ENCODE data around the gene NRG2. TPM values are rescaled to one million over a fixed set of nuclear protein-coding genes. Genes with fewer than 3 reads are reported as not detected.
A peak's percentile ranks its signal among the peaks of the same experiment; 100 is the strongest.

NRG2 gene
- total and polyA plus RNA-seq, 5 donors from 2014 or later, result not detected

DNA sequence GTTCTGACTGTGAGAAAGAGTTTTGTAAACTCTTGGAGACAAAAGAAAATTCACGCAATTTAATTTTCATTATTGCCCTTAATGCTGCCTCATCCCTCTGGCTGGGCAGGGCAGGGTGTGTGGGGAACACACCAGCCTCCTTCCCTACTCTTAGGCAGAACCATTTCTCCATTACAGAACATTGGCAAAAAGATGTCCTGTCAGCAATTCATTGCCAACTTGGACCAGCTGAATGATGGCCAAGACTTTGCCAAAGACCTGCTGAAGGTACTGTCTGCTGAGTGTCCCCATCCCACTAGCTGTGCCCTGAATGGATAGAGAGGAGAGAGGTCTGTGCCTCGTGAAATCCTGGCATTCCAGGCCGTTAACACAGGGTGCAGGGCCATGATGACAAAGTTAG lies 209.6 kb downstream of the NRG2 start:
- DNase-seq (no peak), ATAC-seq (ENCODE audit: low read depth in 2 of 2) (no peak)
- Histone ChIP-seq H3K4me1 (ENCODE audit: control insufficient read depth, insufficient read depth, low read length, poor library complexity, severe bottlenecking) (no peaks in the 10 kb centered on the region), H3K36me3 (ENCODE audit: control insufficient read depth, insufficient read depth, low read length) (no peaks in the 10 kb centered on the region), H3K4me3 (ENCODE audit: low read depth, low read length) (no peak overlapping the region), H3K9me3 (ENCODE audit: control insufficient read depth in 2 of 2, low read length in 2 of 2) (no peaks in the 10 kb centered on the region), H3K27me3 (ENCODE audit: control insufficient read depth, insufficient read depth, low read length) (peaks cover 5% of the 10 kb centered on the region), H3K27ac (ENCODE audit: insufficient read depth, low read length, poor library complexity, severe bottlenecking) (no peak overlapping the region)
- Mint-ChIP-seq H3K9me3 (peaks cover 0 to 4% (median 0%) of the 10 kb centered on the region in 7 donors), H3K4me3 (no peak overlapping the region), H3K27me3 (peaks cover 19% of the 10 kb centered on the region), H3K36me3 (no peaks in the 10 kb centered on the region), H3K4me1 (no peaks in the 10 kb centered on the region), H3K27ac (no peak overlapping the region)

DNA sequence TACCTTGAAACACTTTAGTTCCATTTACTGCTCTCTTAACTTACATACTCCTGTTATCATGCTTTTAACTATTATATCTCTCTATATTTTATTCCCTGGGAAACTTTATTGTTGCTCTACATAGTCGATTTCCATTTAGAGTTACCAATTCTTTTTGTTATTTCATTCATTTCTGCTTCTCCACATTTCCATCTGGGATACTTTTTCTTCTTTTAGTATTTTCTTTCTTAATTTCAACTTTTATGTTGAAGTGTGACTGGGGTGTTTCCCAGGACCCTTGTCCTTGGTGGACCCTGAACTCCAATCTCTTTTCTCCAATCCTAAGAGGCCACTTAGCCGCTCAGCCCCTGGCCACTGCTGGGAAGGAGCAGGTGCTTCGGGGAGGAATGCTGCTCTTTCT lies 211.5 kb downstream of the NRG2 start:
- H3K27ac ChIP-seq (ENCODE audit: insufficient read depth, low read length, poor library complexity, severe bottlenecking), result no peak overlapping the region
- H3K36me3 Mint-ChIP-seq, result no peaks in the 10 kb centered on the region
- no peak for DNase-seq

DNA sequence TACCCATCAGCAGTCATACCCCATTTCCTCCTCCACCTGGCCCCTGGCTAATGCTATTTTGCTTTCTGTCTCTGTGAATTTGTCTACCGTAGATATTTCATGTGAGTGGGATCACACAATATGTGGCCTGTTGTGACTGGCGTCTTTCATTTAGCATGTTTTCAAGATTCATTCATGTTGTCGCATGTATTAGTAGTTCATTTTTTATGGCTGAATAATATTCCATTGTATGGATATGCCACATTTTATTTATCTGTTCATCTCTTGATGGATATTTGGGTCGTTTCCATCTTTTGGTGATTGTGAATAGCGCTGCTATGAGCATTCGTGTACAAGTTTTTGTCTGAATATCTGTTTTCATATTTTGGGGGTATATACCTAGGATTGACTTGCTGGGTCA lies 213.6 kb downstream of the NRG2 start:
- H3K36me3 Mint-ChIP-seq, result no peaks in the 10 kb centered on the region
- ATAC-seq (ENCODE audit: low read depth in 2 of 2) (no peak), DNase-seq (no peak)
- no peaks in the 10 kb centered on the region for H3K4me1 Mint-ChIP-seq
- H3K4me3 Mint-ChIP-seq, result no peak overlapping the region
- Histone ChIP-seq H3K9me3 (ENCODE audit: control insufficient read depth in 2 of 2, low read length in 2 of 2) (no peaks in the 10 kb centered on the region), H3K27me3 (ENCODE audit: control insufficient read depth, insufficient read depth, low read length) (peaks cover 5% of the 10 kb centered on the region), H3K36me3 (ENCODE audit: control insufficient read depth, insufficient read depth, low read length) (no peaks in the 10 kb centered on the region), H3K4me3 (ENCODE audit: low read depth, low read length) (no peak overlapping the region), H3K27ac (ENCODE audit: insufficient read depth, low read length, poor library complexity, severe bottlenecking) (no peak overlapping the region), H3K4me1 (ENCODE audit: control insufficient read depth, insufficient read depth, low read length, poor library complexity, severe bottlenecking) (no peaks in the 10 kb centered on the region)
- no peak overlapping the region for H3K27ac Mint-ChIP-seq
- peaks cover 0 to 2% (median 0%) of the 10 kb centered on the region in 7 donors for H3K9me3 Mint-ChIP-seq
- peaks cover 25% of the 10 kb centered on the region for H3K27me3 Mint-ChIP-seq

More for the DNA sequence above, 211.5 kb downstream of the NRG2 start:
- Mint-ChIP-seq H3K4me3 (no peak overlapping the region), H3K9me3 (peaks cover 0 to 2% (median 0%) of the 10 kb centered on the region in 7 donors), H3K4me1 (no peaks in the 10 kb centered on the region), H3K27ac (no peak overlapping the region), H3K27me3 (peaks cover 19% of the 10 kb centered on the region)
- no peaks in the 10 kb centered on the region for H3K9me3 ChIP-seq (ENCODE audit: control insufficient read depth in 2 of 2, low read length in 2 of 2)
- H3K4me3 ChIP-seq (ENCODE audit: low read depth, low read length), result no peak overlapping the region
- no peaks in the 10 kb centered on the region for H3K4me1 ChIP-seq (ENCODE audit: control insufficient read depth, insufficient read depth, low read length, poor library complexity, severe bottlenecking)
- H3K27me3 ChIP-seq (ENCODE audit: control insufficient read depth, insufficient read depth, low read length), result peaks cover 5% of the 10 kb centered on the region
- ATAC-seq (ENCODE audit: low read depth in 2 of 2), result no peak
- no peaks in the 10 kb centered on the region for H3K36me3 ChIP-seq (ENCODE audit: control insufficient read depth, insufficient read depth, low read length)

DNA sequence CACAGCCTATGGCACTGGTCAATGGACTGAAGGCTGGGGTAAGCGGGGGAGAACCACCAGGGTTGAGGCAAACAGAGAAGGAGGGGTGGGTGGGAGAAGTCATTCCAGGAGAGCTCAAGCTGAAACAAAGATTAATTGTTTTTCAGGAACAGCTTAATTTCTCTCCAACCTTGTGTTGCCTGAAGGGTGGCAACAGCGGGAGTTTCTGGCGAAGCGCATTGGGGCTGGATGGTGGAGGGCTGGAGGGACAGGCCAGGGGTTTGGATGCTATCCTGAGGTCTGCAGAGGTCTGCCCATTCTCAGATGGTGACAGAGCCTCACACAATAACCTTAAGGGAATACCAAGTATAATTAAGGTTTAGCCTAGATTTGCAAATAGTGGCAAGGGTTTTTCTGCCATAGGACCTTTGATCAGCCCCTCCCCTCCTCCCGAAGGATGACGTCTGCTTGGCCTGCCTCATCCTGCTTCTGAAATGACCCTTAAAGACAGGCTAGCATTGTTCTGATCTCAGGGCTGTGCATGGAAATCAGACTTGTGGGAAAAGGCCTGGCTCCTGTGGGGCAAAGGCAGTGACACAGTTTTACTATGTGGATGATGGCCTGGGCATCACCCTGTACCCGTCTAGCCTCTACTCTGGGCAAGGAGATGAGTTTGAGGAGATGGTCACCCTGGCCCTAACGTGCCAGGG lies 214.7 kb downstream of the NRG2 start:
- Histone ChIP-seq H3K27me3 (ENCODE audit: control insufficient read depth, insufficient read depth, low read length) (peaks cover 5% of the 10 kb centered on the region), H3K4me1 (ENCODE audit: control insufficient read depth, insufficient read depth, low read length, poor library complexity, severe bottlenecking) (no peaks in the 10 kb centered on the region), H3K4me3 (ENCODE audit: low read depth, low read length) (no peak overlapping the region), H3K27ac (ENCODE audit: insufficient read depth, low read length, poor library complexity, severe bottlenecking) (no peak overlapping the region), H3K9me3 (ENCODE audit: control insufficient read depth in 2 of 2, low read length in 2 of 2) (no peaks in the 10 kb centered on the region), H3K36me3 (ENCODE audit: control insufficient read depth, insufficient read depth, low read length) (no peaks in the 10 kb centered on the region)
- no peaks in the 10 kb centered on the region for H3K4me1 Mint-ChIP-seq
- peaks cover 25% of the 10 kb centered on the region for H3K27me3 Mint-ChIP-seq
- peak overlapping the region in 1 of 3 donors; percentile 74 for H3K27ac Mint-ChIP-seq
- no peaks in the 10 kb centered on the region for H3K36me3 Mint-ChIP-seq
- DNase-seq, result no peak
- no peak overlapping the region for H3K4me3 Mint-ChIP-seq
- peaks cover 0 to 2% (median 0%) of the 10 kb centered on the region in 7 donors for H3K9me3 Mint-ChIP-seq
- no peak for ATAC-seq (ENCODE audit: low read depth in 2 of 2)

DNA sequence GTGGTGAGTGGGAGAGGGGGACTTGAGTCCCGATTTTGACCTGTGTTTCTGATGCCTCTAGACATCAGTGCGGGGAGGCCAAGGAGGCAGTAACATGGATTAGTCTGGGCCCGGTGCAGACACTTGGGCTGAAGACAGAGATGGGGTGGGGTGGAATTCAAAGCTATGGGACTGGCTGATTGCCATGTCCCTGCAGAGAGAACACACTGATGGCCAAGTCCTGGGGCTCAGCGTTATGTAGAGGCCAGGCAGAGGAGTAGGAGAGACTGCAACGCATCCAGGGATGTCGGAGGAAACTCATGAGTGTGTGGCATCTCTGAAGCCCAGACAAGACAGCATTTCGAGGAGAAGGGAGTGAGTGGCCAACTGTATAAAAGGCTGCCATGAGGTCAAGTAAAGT lies 217.4 kb downstream of the NRG2 start:
- no peaks in the 10 kb centered on the region for H3K36me3 Mint-ChIP-seq
- H3K27ac Mint-ChIP-seq, result no peak overlapping the region
- Histone ChIP-seq H3K27ac (ENCODE audit: insufficient read depth, low read length, poor library complexity, severe bottlenecking) (no peak overlapping the region), H3K36me3 (ENCODE audit: control insufficient read depth, insufficient read depth, low read length) (no peaks in the 10 kb centered on the region), H3K27me3 (ENCODE audit: control insufficient read depth, insufficient read depth, low read length) (no peaks in the 10 kb centered on the region), H3K4me3 (ENCODE audit: low read depth, low read length) (no peak overlapping the region), H3K9me3 (ENCODE audit: control insufficient read depth in 2 of 2, low read length in 2 of 2) (no peaks in the 10 kb centered on the region), H3K4me1 (ENCODE audit: control insufficient read depth, insufficient read depth, low read length, poor library complexity, severe bottlenecking) (no peaks in the 10 kb centered on the region)
- peak overlapping the region in 1 of 4 donors; percentile 39 for H3K4me3 Mint-ChIP-seq
- H3K4me1 Mint-ChIP-seq, result no peaks in the 10 kb centered on the region
- no peak for DNase-seq
- H3K27me3 Mint-ChIP-seq, result peaks cover 10% of the 10 kb centered on the region
- H3K9me3 Mint-ChIP-seq, result peaks cover 0 to 2% (median 0%) of the 10 kb centered on the region in 7 donors
- no peak for ATAC-seq (ENCODE audit: low read depth in 2 of 2)

DNA sequence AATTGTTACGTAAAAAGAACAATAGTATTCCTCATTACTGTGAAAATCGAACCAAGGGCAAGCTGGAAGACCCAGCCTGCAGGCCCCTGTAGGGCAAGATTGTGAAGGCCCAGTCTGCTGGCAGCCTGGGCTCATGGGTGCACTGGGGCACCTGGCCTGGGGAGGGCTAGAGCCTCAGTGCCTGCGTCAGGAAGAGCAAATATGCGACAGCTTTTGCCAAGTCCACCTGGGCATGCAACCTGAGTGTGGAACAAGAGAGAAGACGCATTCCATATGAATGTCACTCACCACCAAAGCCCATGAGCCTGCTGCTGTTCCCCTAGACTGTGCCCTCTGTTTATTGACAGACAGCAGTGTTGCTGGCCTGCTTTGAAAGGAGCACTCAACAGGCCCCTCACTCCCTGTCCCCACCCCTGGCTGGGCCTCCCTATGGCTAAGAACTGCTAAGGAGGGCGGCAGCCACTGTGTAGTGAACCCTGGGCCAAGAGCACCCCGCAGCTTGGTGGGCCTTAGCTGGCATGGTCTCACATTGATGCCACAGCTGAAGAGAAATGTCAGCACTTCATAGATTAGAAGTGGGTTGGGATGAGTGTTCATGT lies 219.2 kb downstream of the NRG2 start:
- Histone ChIP-seq H3K4me1 (ENCODE audit: control insufficient read depth, insufficient read depth, low read length, poor library complexity, severe bottlenecking) (no peaks in the 10 kb centered on the region), H3K4me3 (ENCODE audit: low read depth, low read length) (no peak overlapping the region), H3K27me3 (ENCODE audit: control insufficient read depth, insufficient read depth, low read length) (peaks cover 2% of the 10 kb centered on the region), H3K27ac (ENCODE audit: insufficient read depth, low read length, poor library complexity, severe bottlenecking) (no peak overlapping the region), H3K9me3 (ENCODE audit: control insufficient read depth in 2 of 2, low read length in 2 of 2) (peaks cover 0 to 2% of the 10 kb centered on the region in 2 experiments), H3K36me3 (ENCODE audit: control insufficient read depth, insufficient read depth, low read length) (no peaks in the 10 kb centered on the region)
- peaks cover 17% of the 10 kb centered on the region for H3K27me3 Mint-ChIP-seq
- no peak overlapping the region for H3K4me3 Mint-ChIP-seq
- no peak overlapping the region for H3K27ac Mint-ChIP-seq
- DNase-seq, result no peak
- ATAC-seq (ENCODE audit: low read depth in 2 of 2), result no peak
- H3K4me1 Mint-ChIP-seq, result no peaks in the 10 kb centered on the region
- H3K36me3 Mint-ChIP-seq, result no peaks in the 10 kb centered on the region
- peaks cover 0 to 7% (median 0%) of the 10 kb centered on the region in 7 donors for H3K9me3 Mint-ChIP-seq

DNA sequence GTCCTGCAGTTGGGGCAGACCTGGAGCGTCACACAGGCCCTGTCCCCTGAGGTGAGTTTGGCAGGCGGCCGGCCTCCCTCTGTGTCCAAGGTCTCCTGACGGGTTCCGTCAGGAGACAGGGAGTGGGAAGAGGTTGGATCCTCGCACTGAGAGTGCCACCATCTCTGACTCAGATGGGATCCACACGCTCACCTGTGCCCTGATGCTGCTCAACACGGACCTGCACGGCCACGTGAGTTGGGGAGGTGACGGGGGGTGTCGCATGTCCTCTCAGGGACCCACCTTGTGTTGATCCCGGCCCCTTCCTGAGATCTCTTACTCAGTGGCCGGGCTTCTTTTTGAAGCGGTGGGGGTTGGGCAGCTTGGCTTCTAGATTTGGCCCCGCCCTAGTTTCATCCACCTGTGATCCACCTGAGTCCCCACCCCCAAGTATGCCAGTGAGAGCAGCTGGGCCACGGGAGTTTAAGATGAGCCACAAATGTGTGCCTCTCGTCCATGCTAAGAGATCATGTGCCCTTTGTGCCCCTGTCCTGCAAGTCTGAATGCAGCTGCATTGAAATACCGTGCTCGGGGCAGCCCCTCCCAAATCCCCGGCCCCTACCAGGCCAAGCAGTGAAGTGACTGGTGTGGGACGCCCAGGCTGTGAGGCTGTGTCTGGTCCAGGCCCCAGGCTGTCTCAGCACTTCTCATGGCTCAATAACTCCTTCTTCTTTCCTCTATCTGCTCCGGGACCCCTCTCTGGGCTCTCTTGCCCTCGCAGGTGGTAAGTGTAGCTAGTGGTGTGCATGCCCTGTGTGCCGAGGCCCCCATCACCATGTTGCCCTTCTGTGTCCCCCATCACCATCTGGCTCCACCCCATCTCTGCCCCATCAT lies 220.3 kb downstream of the NRG2 start:
- peaks cover 2% of the 10 kb centered on the region for H3K27me3 ChIP-seq (ENCODE audit: control insufficient read depth, insufficient read depth, low read length)
- Mint-ChIP-seq H3K9me3 (peaks cover 0 to 11% (median 1%) of the 10 kb centered on the region in 7 donors), H3K36me3 (no peaks in the 10 kb centered on the region), H3K4me1 (no peaks in the 10 kb centered on the region), H3K4me3 (no peak overlapping the region), H3K27ac (no peak overlapping the region), H3K27me3 (peaks cover 17% of the 10 kb centered on the region)
- no peak for DNase-seq
- no peaks in the 10 kb centered on the region for H3K4me1 ChIP-seq (ENCODE audit: control insufficient read depth, insufficient read depth, low read length, poor library complexity, severe bottlenecking)
- H3K4me3 ChIP-seq (ENCODE audit: low read depth, low read length), result no peak overlapping the region
- no peak for ATAC-seq (ENCODE audit: low read depth in 2 of 2)
- no peak overlapping the region for H3K27ac ChIP-seq (ENCODE audit: insufficient read depth, low read length, poor library complexity, severe bottlenecking)
- no peaks in the 10 kb centered on the region for H3K36me3 ChIP-seq (ENCODE audit: control insufficient read depth, insufficient read depth, low read length)
- H3K9me3 ChIP-seq (ENCODE audit: control insufficient read depth in 2 of 2, low read length in 2 of 2), result peaks cover 0 to 2% of the 10 kb centered on the region in 2 experiments

Data from CD4-positive, CD25-positive, alpha-beta regulatory T cell (primary cell).